Left lung (tissue), 10 donors: ENCODE measurements around the gene GSG1L2. TPM values are rescaled to one million over a fixed set of nuclear protein-coding genes. Genes with fewer than 3 reads are reported as not detected.
A peak's percentile ranks its signal among the peaks of the same experiment; 100 is the strongest.

ENCODE experiments used
- ATAC-seq: fragments of 200-7000 bp; cut with Tn5 transposase; one replicate; pipeline ENCODE4 v1.9.1; 2020; ENCODE audit warnings: moderate library complexity
- DNase-seq, 4 donors: peaks; one replicate each; pipeline ENCODE4 v3.0.0-alpha.2; 2013 to 2020
- H3K27ac ChIP-seq, 2 donors: fragments of 200-600 bp; sonication (generic) in 1 of 2; one replicate each; pipeline versions ENCODE4 v1.5.0 to v1.8.0; 2020 to 2021
- H3K27me3 ChIP-seq, 2 donors: fragments of 200-600 bp; sonication (generic) in 1 of 2; one replicate each; pipeline versions ENCODE4 v1.5.0 to v1.8.0; 2020 to 2021
- H3K36me3 ChIP-seq, 2 donors: fragments of 200-600 bp; sonication (generic) in 1 of 2; one replicate each; pipeline versions ENCODE4 v1.5.0 to v1.8.0; 2020 to 2021
- H3K4me1 ChIP-seq, 2 donors: fragments of 200-600 bp; one replicate each; pipeline ENCODE4 v1.8.0; 2021
- H3K4me3 ChIP-seq, 2 donors: fragments of 200-600 bp; sonication (generic) in 1 of 2; one replicate each; pipeline versions ENCODE4 v1.5.0 to v1.8.0; 2020 to 2021; ENCODE audit warnings: mild to moderate bottlenecking in 1 of 2
- H3K9me3 ChIP-seq, 2 donors: fragments of 200-600 bp; sonication (generic) in 1 of 2; one replicate each; pipeline versions ENCODE4 v1.5.0 to v1.8.0; 2020 to 2021
- intact Hi-C, 2 donors: fragments of 100-400 bp; cut with DNase I; formaldehyde crosslinking; loops; one replicate each; pipeline versions ENCODE4 v1.11.2 to v1.14.2; 2022
- polyA plus RNA-seq, 6 donors: library from polyadenylated mRNA; unstranded; fragments of 120-200 nt; gene quantifications; one replicate each; pipeline ENCODE4 v1.2.1, GENCODE V29; 2013; ENCODE audit not compliant: insufficient read length in 6 of 6
- total RNA-seq, 2 donors: library from RNA; stranded (reverse); fragmentation: NEBNext Ultra II Directional; extraction: Animal tissue kit (Norgen Biotek cat#: 25700); gene quantifications; one replicate each; pipeline ENCODE4 v1.2.1, GENCODE V29; 2021
- TF ChIP-seq, protein P1 (sequence below), 2 donors: fragments of 200-600 bp; sonication (generic) in 1 of 2; IDR thresholded peaks; one replicate each; pipeline versions ENCODE4 v1.5.0 to v1.8.0; 2021; ENCODE audit warnings: antibody characterized with exemption in 2 of 2
- donor health status: DM: no; HTN: yes; CAD: no.
- donor health status: DM: no; HTN: no; CAD: no.

Gene GSG1L2
- total and polyA plus RNA-seq, 8 donors = not detected

GRCh38 chr17:9828296-9829295 is 6.7 kb upstream of the GSG1L2 start:
- TF ChIP-seq, protein P1, sequence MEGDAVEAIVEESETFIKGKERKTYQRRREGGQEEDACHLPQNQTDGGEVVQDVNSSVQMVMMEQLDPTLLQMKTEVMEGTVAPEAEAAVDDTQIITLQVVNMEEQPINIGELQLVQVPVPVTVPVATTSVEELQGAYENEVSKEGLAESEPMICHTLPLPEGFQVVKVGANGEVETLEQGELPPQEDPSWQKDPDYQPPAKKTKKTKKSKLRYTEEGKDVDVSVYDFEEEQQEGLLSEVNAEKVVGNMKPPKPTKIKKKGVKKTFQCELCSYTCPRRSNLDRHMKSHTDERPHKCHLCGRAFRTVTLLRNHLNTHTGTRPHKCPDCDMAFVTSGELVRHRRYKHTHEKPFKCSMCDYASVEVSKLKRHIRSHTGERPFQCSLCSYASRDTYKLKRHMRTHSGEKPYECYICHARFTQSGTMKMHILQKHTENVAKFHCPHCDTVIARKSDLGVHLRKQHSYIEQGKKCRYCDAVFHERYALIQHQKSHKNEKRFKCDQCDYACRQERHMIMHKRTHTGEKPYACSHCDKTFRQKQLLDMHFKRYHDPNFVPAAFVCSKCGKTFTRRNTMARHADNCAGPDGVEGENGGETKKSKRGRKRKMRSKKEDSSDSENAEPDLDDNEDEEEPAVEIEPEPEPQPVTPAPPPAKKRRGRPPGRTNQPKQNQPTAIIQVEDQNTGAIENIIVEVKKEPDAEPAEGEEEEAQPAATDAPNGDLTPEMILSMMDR (IDR thresholded peaks at IDR 0.05) = no peak
- Histone ChIP-seq H3K9me3 (no peaks in the 10 kb centered on the region), H3K27me3 (peaks cover 0 to 39% of the 10 kb centered on the region in 2 donors), H3K27ac (peak overlapping the region in 1 of 2 donors; percentile 1), H3K36me3 (no peaks in the 10 kb centered on the region), H3K4me1 (no peaks in the 10 kb centered on the region), H3K4me3 (no peak overlapping the region)
- intact Hi-C loops = no loop called here
- DNase-seq = peak in 1 of 4 donors; percentile 63
- no peak for ATAC-seq

GRCh38 chr17:9825641-9826150 is 3.8 kb upstream of the GSG1L2 start, which contains the start of gene GLP2R:
GLP2R (plus strand) TSS chr17:9825924; CDS start chr17:9826064, 140 bp downstream.
- Histone ChIP-seq H3K27ac (no peak within 1 kb of the TSS), H3K4me1 (no peaks in the 10 kb centered on the region), H3K9me3 (no peaks in the 10 kb centered on the region), H3K36me3 (no peaks in the 10 kb centered on the region), H3K27me3 (peaks cover 0 to 41% of the 10 kb centered on the region in 2 donors), H3K4me3 (no peak within 1 kb of the TSS)
- DNase-seq (no peak), ATAC-seq (no peak)
- TF ChIP-seq, protein P1 (IDR thresholded peaks at IDR 0.05) = no peak
- intact Hi-C loops = no loop called here

- DNase-seq (no peak), ATAC-seq (no peak)
- Histone ChIP-seq H3K9me3 (no peaks in the 10 kb centered on the region), H3K27ac (no peak overlapping the region), H3K27me3 (peaks cover 0 to 41% of the 10 kb centered on the region in 2 donors), H3K36me3 (no peaks in the 10 kb centered on the region), H3K4me3 (no peak overlapping the region), H3K4me1 (no peaks in the 10 kb centered on the region)
- intact Hi-C loops = no loop called here
- TF ChIP-seq, protein P1 (IDR thresholded peaks at IDR 0.05) = no peak
These were observed 3.0 kb upstream of the GSG1L2 start for GRCh38 chr17:9824797-9825338.

- peaks cover 0 to 34% of the 10 kb centered on the region in 2 donors for H3K27me3 ChIP-seq
- intact Hi-C loops = no loop called here
- no peaks in the 10 kb centered on the region for H3K4me1 ChIP-seq
- H3K4me3 ChIP-seq = no peak overlapping the region
- no peaks in the 10 kb centered on the region for H3K9me3 ChIP-seq
- no peak for ATAC-seq
- no peak for DNase-seq
- H3K27ac ChIP-seq = no peak overlapping the region
- no peaks in the 10 kb centered on the region for H3K36me3 ChIP-seq
- TF ChIP-seq, protein P1 (IDR thresholded peaks at IDR 0.05) = no peak
These were observed 2.2 kb upstream of the GSG1L2 start for GRCh38 chr17:9824094-9824493.

GRCh38 chr17:9820448-9820847 is 1.4 kb downstream of the GSG1L2 start:
- intact Hi-C loops = no loop called here
- H3K36me3 ChIP-seq = no peaks in the 10 kb centered on the region
- no peak for ATAC-seq
- no peak overlapping the region for H3K4me3 ChIP-seq
- no peak for DNase-seq
- no peaks in the 10 kb centered on the region for H3K4me1 ChIP-seq
- peaks cover 0 to 18% of the 10 kb centered on the region in 2 donors for H3K27me3 ChIP-seq
- H3K27ac ChIP-seq = no peak overlapping the region
- TF ChIP-seq, protein P1 (IDR thresholded peaks at IDR 0.05) = no peak
- H3K9me3 ChIP-seq = no peaks in the 10 kb centered on the region
